CD4-positive, CD25-positive, alpha-beta regulatory T cell (primary cell): ENCODE measurements around the gene GULP1. TPM values are rescaled to one million over a fixed set of nuclear protein-coding genes. Genes with fewer than 3 reads are reported as not detected.
A peak's percentile ranks its signal among the peaks of the same experiment; 100 is the strongest.

Experiments used
- ATAC-seq, 2 donors: fragments of 150-1000 bp; cut with Tn5 transposase; one replicate each; pipeline ENCODE4 v1.10.0; 2021; ENCODE audit warnings: low read depth in 2 of 2, moderate number of reproducible peaks in 2 of 2, moderate library complexity in 1 of 2
- DNase-seq, 3 donors: peaks; one replicate each; pipeline versions ENCODE4 v3.0.0 to v3.0.0-alpha.2; 2012 to 2022; ENCODE audit warnings: mixed read lengths in 1 of 3
- H3K27ac ChIP-seq: one replicate; pipeline ENCODE4 v1.7.0; 2013; ENCODE audit warnings: mild to moderate bottlenecking, low read length; ENCODE audit not compliant: insufficient read depth, poor library complexity, severe bottlenecking
- H3K27me3 ChIP-seq: one replicate; pipeline ENCODE4 v1.7.0; 2013; ENCODE audit warnings: low read length; ENCODE audit not compliant: control insufficient read depth, insufficient read depth
- H3K36me3 ChIP-seq: one replicate; pipeline ENCODE4 v1.7.0; 2013; ENCODE audit warnings: mild to moderate bottlenecking, low read length, moderate library complexity; ENCODE audit not compliant: control insufficient read depth, insufficient read depth
- H3K4me1 ChIP-seq: 2 replicates; pipeline ENCODE4 v1.7.0; 2013; ENCODE audit warnings: mild to moderate bottlenecking, low read length; ENCODE audit not compliant: insufficient read depth, control insufficient read depth, poor library complexity, severe bottlenecking
- H3K4me3 ChIP-seq: one replicate; pipeline ENCODE4 v1.7.0; 2013; ENCODE audit warnings: low read depth, mild to moderate bottlenecking, low read length, moderate library complexity
- H3K9me3 ChIP-seq, 2 experiments: 1 replicate in 1 of 2; 2 replicates in 1 of 2; pipeline ENCODE4 v1.7.0; 2013; ENCODE audit warnings: low read length in 2 of 2, mild to moderate bottlenecking in 1 of 2, moderate library complexity in 1 of 2; ENCODE audit not compliant: control insufficient read depth in 2 of 2
- H3K27ac Mint-ChIP-seq, 3 donors: one replicate each; pipeline ENCODE4 v1.8.0; 2020 to 2022; ENCODE audit warnings: mild to moderate bottlenecking in 3 of 3, mixed read lengths in 3 of 3, moderate library complexity in 2 of 3
- H3K27me3 Mint-ChIP-seq: one replicate; pipeline ENCODE4 v1.8.0; 2022; ENCODE audit warnings: mild to moderate bottlenecking, mixed read lengths
- H3K36me3 Mint-ChIP-seq: one replicate; pipeline ENCODE4 v1.8.0; 2020; ENCODE audit warnings: mixed read lengths
- H3K4me1 Mint-ChIP-seq, 4 donors: one replicate each; pipeline ENCODE4 v1.8.0; 2020 to 2022; ENCODE audit warnings: mixed read lengths in 4 of 4, mild to moderate bottlenecking in 1 of 4
- H3K4me3 Mint-ChIP-seq, 4 donors: one replicate each; pipeline ENCODE4 v1.8.0; 2020 to 2022; ENCODE audit warnings: mild to moderate bottlenecking in 4 of 4, mixed read lengths in 4 of 4, moderate library complexity in 3 of 4
- H3K9me3 Mint-ChIP-seq, 7 donors: one replicate each; pipeline ENCODE4 v1.8.0; 2020 to 2022; ENCODE audit warnings: mixed read lengths in 7 of 7, mild to moderate bottlenecking in 3 of 7, moderate library complexity in 2 of 7
- polyA plus RNA-seq, 4 donors: library from polyadenylated mRNA; unstranded; fragments of 300-500 nt; fragmentation: Illumina TruSeq; gene quantifications; one replicate each; pipeline ENCODE4 v1.2.3, GENCODE V29; 2021
- total RNA-seq: library from RNA; stranded (reverse); gene quantifications from one replicate; pipeline ENCODE4 v1.2.3, GENCODE V29; 2022

The GULP1 gene
- total and polyA plus RNA-seq, 5 donors from 2014 or later: not detected

- Histone ChIP-seq H3K9me3 (no peaks in the 10 kb centered on the region), H3K27me3 (no peaks in the 10 kb centered on the region), H3K4me1 (no peaks in the 10 kb centered on the region), H3K27ac (no peak overlapping the region), H3K4me3 (no peak overlapping the region), H3K36me3 (no peaks in the 10 kb centered on the region)
- Mint-ChIP-seq H3K36me3 (no peaks in the 10 kb centered on the region), H3K4me1 (no peaks in the 10 kb centered on the region), H3K27ac (peak overlapping the region in 1 of 3 donors; percentile 0), H3K4me3 (no peak overlapping the region), H3K9me3 (peaks cover 0 to 2% (median 0%) of the 10 kb centered on the region in 7 donors), H3K27me3 (no peaks in the 10 kb centered on the region)
- DNase-seq (no peak), ATAC-seq (no peak)
Measured at GRCh38 chr2:188571543-188572303, 280.0 kb downstream of the GULP1 start.

- H3K4me3 ChIP-seq: no peak overlapping the region
- no peak overlapping the region for H3K27ac Mint-ChIP-seq
- DNase-seq (no peak), ATAC-seq (no peak)
- H3K9me3 Mint-ChIP-seq: peaks cover 0 to 2% (median 0%) of the 10 kb centered on the region in 7 donors
- no peaks in the 10 kb centered on the region for H3K4me1 Mint-ChIP-seq
- no peaks in the 10 kb centered on the region for H3K27me3 Mint-ChIP-seq
- no peaks in the 10 kb centered on the region for H3K9me3 ChIP-seq
- H3K36me3 Mint-ChIP-seq: no peaks in the 10 kb centered on the region
- no peak overlapping the region for H3K27ac ChIP-seq
- H3K4me1 ChIP-seq: no peaks in the 10 kb centered on the region
- H3K27me3 ChIP-seq: no peaks in the 10 kb centered on the region
- no peak overlapping the region for H3K4me3 Mint-ChIP-seq
- H3K36me3 ChIP-seq: no peaks in the 10 kb centered on the region
Measured at GRCh38 chr2:188572592-188572991, 280.9 kb downstream of the GULP1 start.

GRCh38 chr2:188573453-188573852, 281.8 kb downstream of the GULP1 start:
- Histone ChIP-seq H3K9me3 (no peaks in the 10 kb centered on the region), H3K27ac (no peak overlapping the region), H3K36me3 (no peaks in the 10 kb centered on the region), H3K27me3 (no peaks in the 10 kb centered on the region), H3K4me3 (no peak overlapping the region), H3K4me1 (no peaks in the 10 kb centered on the region)
- Mint-ChIP-seq H3K36me3 (no peaks in the 10 kb centered on the region), H3K27me3 (no peaks in the 10 kb centered on the region), H3K4me1 (no peaks in the 10 kb centered on the region), H3K27ac (no peak overlapping the region), H3K9me3 (peaks cover 0 to 2% (median 0%) of the 10 kb centered on the region in 7 donors), H3K4me3 (no peak overlapping the region)
- ATAC-seq: no peak
- no peak for DNase-seq

DNA sequence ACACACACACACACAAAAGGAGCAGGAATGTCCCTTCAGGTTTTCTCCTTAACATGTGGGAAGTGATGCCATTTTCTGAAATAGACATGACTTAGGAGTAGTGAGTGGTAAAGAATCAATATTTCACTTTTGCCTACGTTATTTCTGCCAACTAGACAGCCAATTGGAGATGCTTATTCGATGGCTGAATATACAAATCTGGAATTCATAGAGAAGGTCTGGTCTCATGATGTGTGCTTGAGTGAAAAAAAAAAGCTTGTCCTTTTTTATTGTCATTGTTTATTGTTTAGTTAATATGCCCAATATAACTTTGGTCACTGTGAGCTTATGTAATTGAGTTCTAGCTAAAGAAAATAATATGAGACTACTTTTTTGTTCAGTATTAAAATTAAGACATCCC, 284.3 kb downstream of the GULP1 start:
- Histone ChIP-seq H3K27ac (no peak overlapping the region), H3K4me3 (no peak overlapping the region), H3K27me3 (no peaks in the 10 kb centered on the region), H3K9me3 (no peaks in the 10 kb centered on the region), H3K36me3 (no peaks in the 10 kb centered on the region), H3K4me1 (no peaks in the 10 kb centered on the region)
- no peak for DNase-seq
- Mint-ChIP-seq H3K9me3 (peaks cover 0 to 2% (median 0%) of the 10 kb centered on the region in 7 donors), H3K4me1 (no peaks in the 10 kb centered on the region), H3K4me3 (no peak overlapping the region), H3K27ac (no peak overlapping the region), H3K27me3 (no peaks in the 10 kb centered on the region), H3K36me3 (no peaks in the 10 kb centered on the region)
- ATAC-seq: no peak

GRCh38 chr2:188576651-188577050, 285.0 kb downstream of the GULP1 start:
- H3K4me1 ChIP-seq: no peaks in the 10 kb centered on the region
- H3K4me3 ChIP-seq: no peak overlapping the region
- Mint-ChIP-seq H3K27me3 (no peaks in the 10 kb centered on the region), H3K4me3 (no peak overlapping the region), H3K4me1 (no peaks in the 10 kb centered on the region), H3K9me3 (peaks cover 0 to 2% (median 0%) of the 10 kb centered on the region in 7 donors), H3K27ac (no peak overlapping the region), H3K36me3 (no peaks in the 10 kb centered on the region)
- H3K36me3 ChIP-seq: no peaks in the 10 kb centered on the region
- no peak overlapping the region for H3K27ac ChIP-seq
- ATAC-seq: no peak
- no peak for DNase-seq
- no peaks in the 10 kb centered on the region for H3K9me3 ChIP-seq
- no peaks in the 10 kb centered on the region for H3K27me3 ChIP-seq

DNA sequence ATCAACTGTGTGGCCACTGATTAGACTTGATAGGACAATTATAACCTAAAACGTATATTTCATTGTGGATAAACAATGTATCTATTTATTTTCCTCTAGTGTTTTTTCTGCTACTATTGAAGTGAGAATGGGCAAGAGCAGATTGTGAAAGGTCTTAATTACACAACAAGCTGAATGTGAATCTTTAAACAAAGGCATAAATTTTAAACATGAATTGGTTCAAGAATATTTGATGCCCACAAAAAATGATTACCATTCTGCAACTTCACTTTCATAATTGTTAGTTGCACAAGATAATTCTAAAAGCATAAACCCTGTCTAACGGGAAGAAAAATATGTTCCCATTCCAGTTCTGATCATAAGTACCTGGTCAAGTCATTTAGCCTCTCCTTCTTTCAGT, 285.6 kb downstream of the GULP1 start:
- Mint-ChIP-seq H3K36me3 (no peaks in the 10 kb centered on the region), H3K4me1 (no peaks in the 10 kb centered on the region), H3K4me3 (no peak overlapping the region), H3K9me3 (peaks cover 0 to 2% (median 0%) of the 10 kb centered on the region in 7 donors), H3K27me3 (no peaks in the 10 kb centered on the region), H3K27ac (no peak overlapping the region)
- H3K27ac ChIP-seq: no peak overlapping the region
- H3K4me3 ChIP-seq: no peak overlapping the region
- ATAC-seq (no peak), DNase-seq (no peak)
- H3K9me3 ChIP-seq: no peaks in the 10 kb centered on the region
- no peaks in the 10 kb centered on the region for H3K27me3 ChIP-seq
- no peaks in the 10 kb centered on the region for H3K36me3 ChIP-seq
- H3K4me1 ChIP-seq: no peaks in the 10 kb centered on the region

DNA sequence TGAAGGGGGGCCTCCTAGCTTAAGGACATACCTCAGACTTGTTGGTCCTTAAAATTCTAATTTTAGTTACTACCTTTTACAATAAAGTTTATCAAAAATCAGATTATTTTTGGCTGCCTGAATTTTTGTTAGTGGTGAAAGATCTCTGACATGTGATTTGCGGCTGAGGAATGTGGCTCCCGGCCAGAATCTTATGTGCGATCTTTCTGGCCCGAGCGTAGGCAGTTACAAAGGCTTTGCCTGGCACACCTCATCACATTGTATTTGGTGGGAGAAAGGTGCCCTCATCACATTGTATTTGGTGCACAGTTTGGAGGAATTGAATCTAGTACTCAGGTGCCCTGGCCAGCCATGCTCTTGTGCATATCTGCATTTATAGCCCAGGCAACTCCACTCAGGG, 289.1 kb downstream of the GULP1 start:
- Histone ChIP-seq H3K36me3 (no peaks in the 10 kb centered on the region), H3K4me1 (no peaks in the 10 kb centered on the region), H3K27ac (no peak overlapping the region), H3K27me3 (no peaks in the 10 kb centered on the region), H3K4me3 (no peak overlapping the region), H3K9me3 (no peaks in the 10 kb centered on the region)
- no peak for DNase-seq
- Mint-ChIP-seq H3K36me3 (no peaks in the 10 kb centered on the region), H3K4me1 (no peaks in the 10 kb centered on the region), H3K27me3 (no peaks in the 10 kb centered on the region), H3K9me3 (peaks cover 0 to 2% (median 0%) of the 10 kb centered on the region in 7 donors), H3K27ac (no peak overlapping the region), H3K4me3 (no peak overlapping the region)
- no peak for ATAC-seq

DNA sequence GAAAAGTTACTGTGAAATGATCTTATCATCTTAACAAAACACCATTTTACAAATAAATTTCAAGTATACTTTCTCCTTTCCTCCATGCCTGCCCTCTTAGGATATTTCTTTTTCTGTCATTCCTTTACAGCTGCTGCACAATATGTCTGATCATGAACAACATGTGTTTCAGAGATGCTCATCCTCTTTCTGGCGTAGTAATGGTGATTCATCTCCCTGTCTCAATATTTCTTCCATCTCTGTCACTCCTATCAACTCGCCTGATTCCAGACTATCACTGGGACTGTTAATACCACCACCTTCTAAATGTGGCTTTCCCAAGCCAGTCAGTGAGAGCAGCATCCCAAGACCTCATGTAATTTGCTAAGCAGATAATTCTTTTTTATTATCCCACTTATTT, 290.5 kb downstream of the GULP1 start:
- Mint-ChIP-seq H3K4me1 (no peaks in the 10 kb centered on the region), H3K27ac (no peak overlapping the region), H3K9me3 (peaks cover 0 to 3% (median 0%) of the 10 kb centered on the region in 7 donors), H3K36me3 (no peaks in the 10 kb centered on the region), H3K4me3 (no peak overlapping the region), H3K27me3 (no peaks in the 10 kb centered on the region)
- ATAC-seq (no peak), DNase-seq (no peak)
- Histone ChIP-seq H3K4me1 (no peaks in the 10 kb centered on the region), H3K4me3 (no peak overlapping the region), H3K9me3 (no peaks in the 10 kb centered on the region), H3K27me3 (no peaks in the 10 kb centered on the region), H3K36me3 (no peaks in the 10 kb centered on the region), H3K27ac (no peak overlapping the region)
